ENCODE measurements around the gene AUTS2.

DNA sequence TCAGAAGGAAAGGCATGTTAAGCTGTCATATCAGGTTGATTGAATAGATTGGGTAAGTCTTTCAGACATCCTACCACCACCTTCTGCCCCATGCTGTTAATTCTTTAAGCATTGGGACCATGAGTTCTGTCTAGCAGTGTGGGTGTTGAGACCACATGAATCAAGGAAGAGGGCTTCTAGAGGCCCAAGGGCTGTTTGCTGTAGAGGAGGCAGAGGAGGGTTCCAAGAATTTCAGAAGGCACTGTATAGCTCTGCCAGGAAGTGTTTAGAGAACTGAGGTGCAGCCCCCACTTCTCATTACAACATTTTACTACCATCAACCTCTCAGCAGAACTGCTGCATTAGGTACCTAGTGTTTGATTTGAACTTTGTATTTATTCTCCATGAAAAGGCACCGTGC lies 720.2 kb downstream of the AUTS2 start:
- TF ChIP-seq, protein P1, sequence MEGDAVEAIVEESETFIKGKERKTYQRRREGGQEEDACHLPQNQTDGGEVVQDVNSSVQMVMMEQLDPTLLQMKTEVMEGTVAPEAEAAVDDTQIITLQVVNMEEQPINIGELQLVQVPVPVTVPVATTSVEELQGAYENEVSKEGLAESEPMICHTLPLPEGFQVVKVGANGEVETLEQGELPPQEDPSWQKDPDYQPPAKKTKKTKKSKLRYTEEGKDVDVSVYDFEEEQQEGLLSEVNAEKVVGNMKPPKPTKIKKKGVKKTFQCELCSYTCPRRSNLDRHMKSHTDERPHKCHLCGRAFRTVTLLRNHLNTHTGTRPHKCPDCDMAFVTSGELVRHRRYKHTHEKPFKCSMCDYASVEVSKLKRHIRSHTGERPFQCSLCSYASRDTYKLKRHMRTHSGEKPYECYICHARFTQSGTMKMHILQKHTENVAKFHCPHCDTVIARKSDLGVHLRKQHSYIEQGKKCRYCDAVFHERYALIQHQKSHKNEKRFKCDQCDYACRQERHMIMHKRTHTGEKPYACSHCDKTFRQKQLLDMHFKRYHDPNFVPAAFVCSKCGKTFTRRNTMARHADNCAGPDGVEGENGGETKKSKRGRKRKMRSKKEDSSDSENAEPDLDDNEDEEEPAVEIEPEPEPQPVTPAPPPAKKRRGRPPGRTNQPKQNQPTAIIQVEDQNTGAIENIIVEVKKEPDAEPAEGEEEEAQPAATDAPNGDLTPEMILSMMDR (conservative IDR thresholded peaks at IDR 0.05; ENCODE audit: low read length) = no peak
- no peak for TF ChIP-seq EZH2phosphoT487 (IDR thresholded peaks at IDR 0.05; ENCODE audit: borderline replicate concordance)
